ENCODE data around the gene SNX20. TPM values are rescaled to one million over a fixed set of nuclear protein-coding genes. Genes with fewer than 3 reads are reported as not detected.

Gene SNX20
- total RNA-seq, 1 experiment from 2014 or later, result not detected

DNA sequence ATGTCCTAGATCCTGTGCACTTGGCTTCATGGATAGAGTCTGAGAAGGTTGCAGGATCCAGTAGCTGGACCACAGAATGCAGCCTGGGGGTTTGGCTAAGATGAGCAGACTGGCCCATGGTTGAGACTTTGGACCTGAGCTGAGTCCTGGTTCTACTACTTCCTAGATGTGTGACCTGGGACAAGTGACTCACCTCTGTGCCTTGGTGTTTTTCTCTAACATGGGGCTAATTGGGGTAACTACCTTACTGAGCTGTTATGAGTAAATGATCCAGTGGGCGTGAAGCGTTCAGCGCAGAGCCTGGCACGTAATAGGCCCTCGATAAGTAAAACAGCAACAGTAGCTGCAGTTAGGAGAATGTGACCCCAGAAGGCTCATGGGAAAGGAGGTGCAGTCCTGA lies 38.8 kb downstream of the SNX20 start:
- Histone ChIP-seq H3K14ac (ENCODE audit: insufficient read depth, low read length) (no peak overlapping the region), H3K23ac (ENCODE audit: insufficient read length, low read depth, low read length) (no peak overlapping the region), H4K5ac (ENCODE audit: insufficient read length, low read depth, low read length) (no peak overlapping the region), H3K4me1 (ENCODE audit: insufficient read depth, low read length) (no peaks in the 10 kb centered on the region; the same call in 1 of the 2 replicates), H3K23me2 (ENCODE audit: insufficient read length, low read depth, low read length, poor library complexity, severe bottlenecking) (no peaks in the 10 kb centered on the region), H2BK20ac (ENCODE audit: low read depth, low read length, poor library complexity, severe bottlenecking) (no peak overlapping the region), H3K9ac (ENCODE audit: extremely low read depth, insufficient read length, low read length) (no peak overlapping the region), H3K79me1 (ENCODE audit: insufficient read depth, low read depth, low read length, poor library complexity, severe bottlenecking) (no peaks in the 10 kb centered on the region), H3K18ac (ENCODE audit: insufficient read length, low read depth, low read length) (no peak overlapping the region), H3K27me3 (ENCODE audit: insufficient read depth, low read length) (no peaks in the 10 kb centered on the region), H3K27ac (ENCODE audit: insufficient read length, low read depth, low read length) (no peak overlapping the region), H4K8ac (replicated peaks; ENCODE audit: insufficient read length, low read depth, low read length) (no peak overlapping the region), H4K91ac (ENCODE audit: insufficient read length, low read depth, low read length) (no peak overlapping the region), H2BK15ac (ENCODE audit: low read depth, low read length) (no peak overlapping the region), H3K79me2 (ENCODE audit: insufficient read depth, low read length) (no peaks in the 10 kb centered on the region), H2AFZ (ENCODE audit: low read length) (no peak overlapping the region), H4K20me1 (ENCODE audit: control insufficient read depth, insufficient read depth, insufficient read length) (no peaks in the 10 kb centered on the region), H2BK5ac (ENCODE audit: insufficient read length, low read length) (no peak overlapping the region), H2BK120ac (ENCODE audit: low read depth, low read length, poor library complexity, severe bottlenecking) (no peak overlapping the region), H3K56ac (ENCODE audit: insufficient read length, low read depth, low read length) (no peak overlapping the region), H2AK5ac (ENCODE audit: insufficient read length, low read length) (no peak overlapping the region), H3K4ac (ENCODE audit: low read depth, low read length) (no peak overlapping the region), H3K9me3 (ENCODE audit: control insufficient read depth, low read depth, low read length) (no peaks in the 10 kb centered on the region), H2BK12ac (ENCODE audit: insufficient read length, low read depth, low read length) (no peak overlapping the region), H3K4me2 (ENCODE audit: insufficient read depth, insufficient read length, low read length) (no peak overlapping the region), H3T11ph (ENCODE audit: low read length) (no peak overlapping the region)
- Mint-ChIP-seq H3K27me3 (ENCODE audit: low read depth) (peaks cover 17% of the 10 kb centered on the region), H3K36me3 (ENCODE audit: insufficient read depth in 1 of 3, low read depth in 3 of 3) (no peaks in the 10 kb centered on the region), H3K27ac (no peak overlapping the region), H3K9me3 (no peaks in the 10 kb centered on the region; a peak in 1 of 5 replicates), H3K4me1 (peaks cover 13 to 17% of the 10 kb centered on the region in 2 experiments), H3K4me3 (no peak overlapping the region)
- DNase-seq, result no peak
- WGBS (ENCODE audit: extremely low coverage, insufficient read length, low lambda C conversion rate), result no CpG with 5 or more reads among the region's 5 CpGs
- TF ChIP-seq, protein P1, sequence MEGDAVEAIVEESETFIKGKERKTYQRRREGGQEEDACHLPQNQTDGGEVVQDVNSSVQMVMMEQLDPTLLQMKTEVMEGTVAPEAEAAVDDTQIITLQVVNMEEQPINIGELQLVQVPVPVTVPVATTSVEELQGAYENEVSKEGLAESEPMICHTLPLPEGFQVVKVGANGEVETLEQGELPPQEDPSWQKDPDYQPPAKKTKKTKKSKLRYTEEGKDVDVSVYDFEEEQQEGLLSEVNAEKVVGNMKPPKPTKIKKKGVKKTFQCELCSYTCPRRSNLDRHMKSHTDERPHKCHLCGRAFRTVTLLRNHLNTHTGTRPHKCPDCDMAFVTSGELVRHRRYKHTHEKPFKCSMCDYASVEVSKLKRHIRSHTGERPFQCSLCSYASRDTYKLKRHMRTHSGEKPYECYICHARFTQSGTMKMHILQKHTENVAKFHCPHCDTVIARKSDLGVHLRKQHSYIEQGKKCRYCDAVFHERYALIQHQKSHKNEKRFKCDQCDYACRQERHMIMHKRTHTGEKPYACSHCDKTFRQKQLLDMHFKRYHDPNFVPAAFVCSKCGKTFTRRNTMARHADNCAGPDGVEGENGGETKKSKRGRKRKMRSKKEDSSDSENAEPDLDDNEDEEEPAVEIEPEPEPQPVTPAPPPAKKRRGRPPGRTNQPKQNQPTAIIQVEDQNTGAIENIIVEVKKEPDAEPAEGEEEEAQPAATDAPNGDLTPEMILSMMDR (conservative IDR thresholded peaks at IDR 0.05), result no peak

Data from H9 (cell line).